GM18861 (cell line): ENCODE data around the gene CASZ1.

Experiments used
- ATAC-seq: cut with Tn5 transposase; IDR thresholded peaks from one replicate; pipeline ENCODE4 v1.9.1; 2021; ENCODE audit not compliant: unreplicated experiment

Gene CASZ1

DNA sequence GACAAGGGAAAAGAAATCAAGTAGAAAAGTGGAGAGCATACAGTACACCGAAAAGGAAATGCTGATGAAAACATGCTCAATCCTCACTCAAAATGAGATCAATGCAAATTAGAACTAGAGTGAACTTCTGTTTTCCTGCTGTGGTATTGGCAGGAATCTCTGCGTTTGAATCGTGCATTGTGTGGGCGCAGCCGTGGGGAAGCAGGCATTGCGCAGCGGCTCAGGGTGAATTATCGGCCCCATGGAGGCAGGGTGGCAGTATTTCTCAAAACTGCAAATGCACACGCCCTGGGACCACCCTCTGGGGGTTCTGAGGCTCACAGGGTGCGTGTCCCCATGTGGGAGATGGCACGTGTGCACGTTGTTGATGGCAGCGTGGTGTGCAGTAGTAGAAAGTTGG is 181.1 kb downstream of the CASZ1 start:
- ATAC-seq, result no peak

DNA sequence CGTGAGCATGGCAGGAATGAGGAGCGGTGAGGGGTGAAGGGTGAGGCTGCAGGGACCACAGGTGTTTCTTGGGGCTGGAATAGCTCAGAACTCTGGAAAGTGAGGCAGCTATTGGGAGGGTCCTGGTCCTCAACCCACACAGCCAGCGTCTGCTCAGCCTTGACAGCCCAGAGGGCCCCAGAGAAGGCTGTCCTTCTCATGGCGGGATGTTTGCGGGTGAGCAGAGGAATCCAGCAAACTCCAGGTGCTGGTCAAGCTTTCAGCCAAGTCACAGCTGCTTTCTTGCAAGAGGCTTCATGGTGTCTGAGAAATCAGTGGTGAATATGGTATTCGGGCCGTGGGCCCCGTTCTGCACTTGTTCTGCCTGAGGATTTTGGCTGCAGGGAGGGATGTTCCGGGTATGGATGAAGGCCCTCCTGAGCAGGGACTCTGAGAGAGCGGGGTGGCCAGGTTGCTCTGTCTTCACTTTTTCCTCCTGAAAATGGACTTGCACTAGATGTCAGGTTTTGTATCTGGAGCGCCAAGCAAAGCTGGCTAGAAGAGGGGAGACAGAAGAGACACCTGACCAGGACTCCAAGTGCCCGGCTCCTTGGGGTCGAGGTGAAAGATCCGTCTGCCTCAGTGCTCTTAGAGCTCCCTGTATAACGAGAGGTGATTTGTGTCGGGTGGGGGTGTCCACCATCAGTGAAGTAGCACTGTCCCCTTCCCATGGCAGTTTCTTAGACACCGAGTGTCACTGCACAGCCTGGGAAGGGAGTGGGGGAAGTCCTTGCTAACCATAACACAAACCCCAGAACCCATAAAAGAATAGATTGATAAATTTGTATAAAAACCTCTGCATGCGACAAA is 181.8 kb downstream of the CASZ1 start:
- ATAC-seq, result no peak

GRCh38 chr1:10613861-10614260 is 182.6 kb downstream of the CASZ1 start:
- no peak for ATAC-seq

GRCh38 chr1:10613340-10613739 is 183.1 kb downstream of the CASZ1 start:
- ATAC-seq, result no peak

- ATAC-seq, result no peak
Observed at GRCh38 chr1:10612436-10613160, 183.8 kb downstream of the CASZ1 start.

- no peak for ATAC-seq
Observed at GRCh38 chr1:10610901-10611600, 185.4 kb downstream of the CASZ1 start.

DNA sequence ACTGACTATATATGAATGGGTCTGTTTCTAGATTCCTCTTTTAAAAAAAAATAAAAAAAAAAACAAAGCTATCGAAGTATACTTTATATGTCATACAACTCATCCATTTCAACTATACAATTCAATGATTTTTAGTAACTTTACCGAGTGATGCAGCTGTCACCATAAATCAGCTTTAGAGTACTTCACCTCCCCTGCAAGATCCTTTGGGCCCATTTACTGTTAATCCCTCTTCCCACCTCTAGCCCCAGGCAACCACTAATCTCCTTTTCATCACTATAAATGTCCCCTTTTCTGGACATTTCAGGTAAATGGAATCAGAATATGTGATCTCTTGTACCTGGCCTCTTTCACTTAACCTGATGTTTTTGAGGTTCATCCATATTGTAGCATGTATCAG is 187.8 kb downstream of the CASZ1 start:
- ATAC-seq, result no peak

- ATAC-seq, result no peak
Observed at GRCh38 chr1:10607228-10607627, 189.2 kb downstream of the CASZ1 start.

- ATAC-seq, result no peak
Observed at GRCh38 chr1:10606064-10606463, 190.4 kb downstream of the CASZ1 start.

- ATAC-seq, result no peak
Observed at GRCh38 chr1:10604966-10605365, 191.5 kb downstream of the CASZ1 start.

- no peak for ATAC-seq
Observed at GRCh38 chr1:10602936-10603335, 193.5 kb downstream of the CASZ1 start.

GRCh38 chr1:10601342-10602070 is 194.9 kb downstream of the CASZ1 start:
- ATAC-seq, result no peak

GRCh38 chr1:10599194-10599861 is 197.1 kb downstream of the CASZ1 start:
- no peak for ATAC-seq

- no peak for ATAC-seq
Observed at GRCh38 chr1:10598389-10598702, 198.1 kb downstream of the CASZ1 start.

DNA sequence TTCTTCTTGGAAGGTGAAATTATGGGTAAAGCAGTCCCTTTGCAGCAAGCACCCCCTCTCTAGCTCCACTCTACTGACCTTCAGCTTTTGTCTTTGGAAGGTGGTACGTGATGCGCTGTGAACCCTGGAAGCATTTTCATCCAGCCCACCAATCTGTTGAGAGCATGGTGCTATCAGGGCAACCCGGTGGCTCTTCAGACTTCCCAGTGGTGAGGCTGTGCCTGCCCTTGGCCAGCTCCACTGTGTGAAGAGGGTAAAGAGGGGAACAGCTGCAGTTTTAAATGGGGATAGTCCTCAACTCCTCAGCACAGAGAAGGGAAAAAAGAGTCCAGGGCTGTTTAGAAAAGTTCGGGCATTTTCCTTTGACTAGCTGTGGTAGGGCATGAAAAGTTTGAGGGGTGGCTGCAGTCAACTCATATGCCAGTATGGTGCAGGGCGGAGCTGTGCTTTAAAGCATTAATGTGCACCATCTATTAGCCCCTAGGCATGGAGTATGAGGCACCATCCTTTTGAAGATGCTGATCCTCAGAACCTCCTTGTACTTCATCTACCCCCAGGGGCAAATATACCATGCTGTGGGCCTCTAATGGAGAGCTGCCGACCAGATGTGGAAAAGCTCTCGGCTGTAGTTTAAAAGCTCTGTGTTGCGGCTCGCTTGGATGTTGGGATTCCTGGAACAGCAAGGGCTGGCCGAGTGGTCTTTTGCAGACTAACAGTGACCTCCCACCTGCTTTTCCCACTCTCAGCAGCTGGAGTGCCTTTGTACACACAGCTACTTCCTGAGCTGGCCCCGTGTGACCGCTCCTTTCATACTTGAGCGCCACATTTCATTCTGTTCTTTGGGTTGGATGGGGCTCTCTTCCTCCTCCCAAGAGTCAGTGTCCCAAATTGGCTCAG is 198.7 kb downstream of the CASZ1 start:
- no peak for ATAC-seq

- no peak for ATAC-seq
Observed at GRCh38 chr1:10596780-10597179, 199.7 kb downstream of the CASZ1 start.

- no peak for ATAC-seq
Observed at GRCh38 chr1:10594595-10595223, 201.7 kb downstream of the CASZ1 start.

DNA sequence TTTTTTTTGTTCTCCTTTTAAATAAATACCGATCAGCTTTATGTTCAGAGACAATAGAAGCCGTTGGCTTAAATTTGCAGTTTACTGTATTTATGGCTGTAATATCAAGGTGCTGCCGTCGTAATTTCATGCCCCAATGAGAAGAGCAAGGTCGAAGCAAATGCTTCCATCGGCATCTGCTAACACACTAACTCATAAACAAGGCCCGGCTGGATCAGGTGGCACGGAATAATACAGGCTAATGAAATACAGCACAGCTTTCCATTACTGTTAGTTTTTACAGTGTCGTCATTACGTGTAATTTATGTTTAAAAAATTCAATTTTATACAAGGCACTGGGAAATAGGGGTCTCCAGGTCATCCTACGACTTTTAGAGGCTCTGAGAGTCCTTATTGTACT is 202.7 kb downstream of the CASZ1 start:
- ATAC-seq, result no peak

DNA sequence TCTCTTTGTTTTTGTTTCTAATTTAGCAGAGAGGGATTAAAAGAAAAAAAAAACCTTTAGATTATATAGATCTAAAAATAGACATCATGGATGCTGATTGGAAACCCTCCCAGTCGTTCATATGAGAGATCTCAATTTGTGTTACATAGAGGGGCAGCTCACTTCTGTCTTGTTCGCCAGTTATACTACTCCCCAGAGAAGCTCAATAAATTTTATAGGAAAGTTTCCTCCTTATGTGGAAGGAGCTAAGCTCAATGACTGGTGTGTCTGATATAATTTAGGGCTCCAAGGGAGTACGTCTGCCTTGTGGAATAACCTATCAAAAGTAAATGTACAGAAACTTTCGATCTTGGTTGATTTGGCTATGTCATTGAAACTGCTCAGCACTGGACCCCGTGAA is 204.1 kb downstream of the CASZ1 start:
- no peak for ATAC-seq
